HFF-Myc (cell line): ENCODE results near the gene CHSY3.
A peak's percentile ranks its signal among the peaks of the same experiment; 100 is the strongest.

Experiments
- DNase-seq: peaks from one replicate; pipeline ENCODE4 v3.0.0-alpha.2; 2011; ENCODE audit warnings: low read depth; ENCODE audit errors: extremely low read depth
- H3K4me3 ChIP-seq: replicated peaks from 2 replicates; pipeline ENCODE4 v1.5.1; 2011; ENCODE audit warnings: low read depth, mild to moderate bottlenecking, control low read depth, low read length
- CTCF ChIP-seq: IDR thresholded peaks from 2 replicates; pipeline ENCODE4 v1.5.1; 2012; ENCODE audit warnings: mild to moderate bottlenecking, low read depth, low read length, control low read depth; ENCODE audit errors: missing control alignments

CHSY3 gene

GRCh38 chr5:130135506-130135905, 231.2 kb downstream of the CHSY3 start:
- H3K4me3 ChIP-seq = no peak overlapping the region
- no peak for TF ChIP-seq CTCF
- DNase-seq = no peak

GRCh38 chr5:130136300-130136699, 232.0 kb downstream of the CHSY3 start:
- H3K4me3 ChIP-seq = no peak overlapping the region
- no peak for TF ChIP-seq CTCF
- no peak for DNase-seq

GRCh38 chr5:130137681-130138080, 233.4 kb downstream of the CHSY3 start:
- no peak for TF ChIP-seq CTCF
- DNase-seq = no peak
- no peak overlapping the region for H3K4me3 ChIP-seq

GRCh38 chr5:130138406-130139045, 234.3 kb downstream of the CHSY3 start:
- no peak for TF ChIP-seq CTCF
- H3K4me3 ChIP-seq = no peak overlapping the region
- no peak for DNase-seq

GRCh38 chr5:130141659-130142320, 237.5 kb downstream of the CHSY3 start:
- DNase-seq = peak; percentile 11
- H3K4me3 ChIP-seq = no peak overlapping the region
- peak; percentile 75 for TF ChIP-seq CTCF

- no peak for DNase-seq
- no peak overlapping the region for H3K4me3 ChIP-seq
- TF ChIP-seq CTCF = no peak
Observed at GRCh38 chr5:130151239-130151638, 247.0 kb downstream of the CHSY3 start.
